Measurements from ENCODE around the gene SFMBT2. TPM values are rescaled to one million over a fixed set of nuclear protein-coding genes. Genes with fewer than 3 reads are reported as not detected.

SFMBT2 gene
- polyA plus RNA-seq, 2 of the 4 experiments (the other 2 are of a cell fraction) = 9.6 to 10.2 TPM

GRCh38 chr10:7338469-7338868, 72.4 kb downstream of the SFMBT2 start:
- TF ChIP-seq POLR2A (IDR thresholded peaks at IDR 0.05; ENCODE audit: low read length) (no peak), HOXA7 (CRISPR knock-in tag; IDR thresholded peaks at IDR 0.05) (no peak), JUN (IDR thresholded peaks at IDR 0.05) (no peak), BHLHE40 (IDR thresholded peaks at IDR 0.05; ENCODE audit: low read depth, low read length) (no peak), HOXB13 (CRISPR knock-in tag; IDR thresholded peaks at IDR 0.05; ENCODE audit: low read depth) (no peak), ZC3H11A (IDR thresholded peaks at IDR 0.05) (no peak), ATOH8 (CRISPR knock-in tag; IDR thresholded peaks at IDR 0.05; ENCODE audit: low read depth) (no peak)
- TF ChIP-seq, protein P1, sequence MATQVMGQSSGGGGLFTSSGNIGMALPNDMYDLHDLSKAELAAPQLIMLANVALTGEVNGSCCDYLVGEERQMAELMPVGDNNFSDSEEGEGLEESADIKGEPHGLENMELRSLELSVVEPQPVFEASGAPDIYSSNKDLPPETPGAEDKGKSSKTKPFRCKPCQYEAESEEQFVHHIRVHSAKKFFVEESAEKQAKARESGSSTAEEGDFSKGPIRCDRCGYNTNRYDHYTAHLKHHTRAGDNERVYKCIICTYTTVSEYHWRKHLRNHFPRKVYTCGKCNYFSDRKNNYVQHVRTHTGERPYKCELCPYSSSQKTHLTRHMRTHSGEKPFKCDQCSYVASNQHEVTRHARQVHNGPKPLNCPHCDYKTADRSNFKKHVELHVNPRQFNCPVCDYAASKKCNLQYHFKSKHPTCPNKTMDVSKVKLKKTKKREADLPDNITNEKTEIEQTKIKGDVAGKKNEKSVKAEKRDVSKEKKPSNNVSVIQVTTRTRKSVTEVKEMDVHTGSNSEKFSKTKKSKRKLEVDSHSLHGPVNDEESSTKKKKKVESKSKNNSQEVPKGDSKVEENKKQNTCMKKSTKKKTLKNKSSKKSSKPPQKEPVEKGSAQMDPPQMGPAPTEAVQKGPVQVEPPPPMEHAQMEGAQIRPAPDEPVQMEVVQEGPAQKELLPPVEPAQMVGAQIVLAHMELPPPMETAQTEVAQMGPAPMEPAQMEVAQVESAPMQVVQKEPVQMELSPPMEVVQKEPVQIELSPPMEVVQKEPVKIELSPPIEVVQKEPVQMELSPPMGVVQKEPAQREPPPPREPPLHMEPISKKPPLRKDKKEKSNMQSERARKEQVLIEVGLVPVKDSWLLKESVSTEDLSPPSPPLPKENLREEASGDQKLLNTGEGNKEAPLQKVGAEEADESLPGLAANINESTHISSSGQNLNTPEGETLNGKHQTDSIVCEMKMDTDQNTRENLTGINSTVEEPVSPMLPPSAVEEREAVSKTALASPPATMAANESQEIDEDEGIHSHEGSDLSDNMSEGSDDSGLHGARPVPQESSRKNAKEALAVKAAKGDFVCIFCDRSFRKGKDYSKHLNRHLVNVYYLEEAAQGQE (IDR thresholded peaks at IDR 0.05) = no peak
- TF ChIP-seq, protein P2, sequence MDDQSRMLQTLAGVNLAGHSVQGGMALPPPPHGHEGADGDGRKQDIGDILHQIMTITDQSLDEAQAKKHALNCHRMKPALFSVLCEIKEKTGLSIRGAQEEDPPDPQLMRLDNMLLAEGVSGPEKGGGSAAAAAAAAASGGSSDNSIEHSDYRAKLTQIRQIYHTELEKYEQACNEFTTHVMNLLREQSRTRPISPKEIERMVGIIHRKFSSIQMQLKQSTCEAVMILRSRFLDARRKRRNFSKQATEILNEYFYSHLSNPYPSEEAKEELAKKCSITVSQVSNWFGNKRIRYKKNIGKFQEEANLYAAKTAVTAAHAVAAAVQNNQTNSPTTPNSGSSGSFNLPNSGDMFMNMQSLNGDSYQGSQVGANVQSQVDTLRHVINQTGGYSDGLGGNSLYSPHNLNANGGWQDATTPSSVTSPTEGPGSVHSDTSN (IDR thresholded peaks at IDR 0.05) = no peak
- peaks cover 16% of the 10 kb centered on the region for H3K4me1 ChIP-seq
- WGBS (ENCODE audit: missing lambda C conversion rate) = 85% methylated on average over 7 of the region's 7 CpGs
- no peak overlapping the region for H3K4me3 ChIP-seq
- H3K27ac ChIP-seq = no peak overlapping the region
- no peak for ATAC-seq
- no peaks in the 10 kb centered on the region for H3K9me3 ChIP-seq
- DNase-seq (ENCODE audit: low read depth in 1 of 2, low spot score in 1 of 2) = no peak
- no peak for FAIRE-seq
- ChIA-PET CTCF (no interaction called here), POLR2A (no interaction called here)
- H3K4me2 ChIP-seq = no peak overlapping the region

DNA sequence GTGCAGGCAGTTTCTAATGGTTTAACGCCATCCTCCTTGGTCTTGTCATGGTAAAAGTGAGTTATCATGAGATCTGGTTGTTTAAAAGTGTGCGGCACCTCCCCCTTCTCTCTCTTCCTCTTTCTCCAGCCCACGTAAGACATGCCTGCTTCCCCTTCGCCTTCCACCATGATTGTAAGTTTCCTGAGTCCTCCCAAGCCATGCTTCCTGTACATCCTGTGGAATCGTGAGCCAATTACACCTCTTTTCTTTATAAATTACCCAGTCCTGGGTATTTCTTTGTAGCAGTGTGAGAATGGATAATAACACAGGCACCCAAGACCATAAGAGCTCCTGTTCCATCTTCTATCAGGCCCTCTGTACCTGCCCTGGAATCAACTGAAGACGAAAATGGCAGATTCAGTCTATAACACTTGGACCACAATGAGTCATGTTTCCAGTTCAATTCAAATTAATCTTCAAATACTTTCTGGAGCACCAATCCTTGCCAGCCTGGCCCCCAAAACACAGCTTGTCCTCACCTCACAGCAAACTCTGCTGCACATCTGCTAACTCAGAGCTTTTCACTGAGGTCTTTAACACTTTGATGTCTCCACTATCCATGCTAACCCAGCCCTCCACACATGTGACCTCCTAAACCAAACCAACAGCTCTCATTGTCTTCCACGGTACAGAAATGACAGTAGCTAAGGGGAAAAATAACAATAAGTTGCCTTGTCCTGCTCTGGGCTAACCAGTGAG, 73.2 kb downstream of the SFMBT2 start:
- DNase-seq (ENCODE audit: low read depth in 1 of 2, low spot score in 1 of 2) = no peak
- peaks cover 16% of the 10 kb centered on the region for H3K4me1 ChIP-seq
- TF ChIP-seq CEBPB (IDR thresholded peaks at IDR 0.05) (no peak), FOXS1 (CRISPR knock-in tag; IDR thresholded peaks at IDR 0.05) (no peak), MAX (IDR thresholded peaks at IDR 0.05) (no peak), EHF (CRISPR knock-in tag; IDR thresholded peaks at IDR 0.05) (no peak), BHLHE40 (IDR thresholded peaks at IDR 0.05; ENCODE audit: low read depth, low read length) (no peak), RNF2 (IDR thresholded peaks at IDR 0.05; ENCODE audit: borderline replicate concordance, low read depth) (no peak), MYC (IDR thresholded peaks at IDR 0.05; ENCODE audit: borderline replicate concordance, low read length) (no peak), POLR2AphosphoS2 (conservative IDR thresholded peaks at IDR 0.05; ENCODE audit: low read length) (no peak), NFE2L2 (conservative IDR thresholded peaks at IDR 0.05; ENCODE audit: low read length) (no peak), RFX5 (IDR thresholded peaks at IDR 0.05) (no peak), ZC3H11A (IDR thresholded peaks at IDR 0.05) (no peak), MAFK (IDR thresholded peaks at IDR 0.05; ENCODE audit: partially characterized antibody) (no peak), RAD21 (conservative IDR thresholded peaks at IDR 0.05 in 1 of 2, IDR thresholded peaks at IDR 0.05 in 1 of 2) (no peak), MAZ (IDR thresholded peaks at IDR 0.05; ENCODE audit: borderline replicate concordance, low read depth, low read length) (no peak), BCL3 (IDR thresholded peaks at IDR 0.05) (no peak), NPAS2 (CRISPR knock-in tag; IDR thresholded peaks at IDR 0.05; ENCODE audit: borderline replicate concordance) (no peak), ATOH8 (CRISPR knock-in tag; IDR thresholded peaks at IDR 0.05; ENCODE audit: low read depth) (no peak)
- ChIA-PET POLR2A (no interaction called here), CTCF (interaction anchor here (0.8 kb wide), 1 partner anchor 30 kb away, joined by 3 read pairs; no protein-coding TSS in a partner anchor)
- no peak overlapping the region for H3K27ac ChIP-seq
- H3K4me3 ChIP-seq = no peak overlapping the region
- no peak overlapping the region for H3K4me2 ChIP-seq
- H3K9me3 ChIP-seq = no peaks in the 10 kb centered on the region
- ATAC-seq = no peak
- no peak for FAIRE-seq
- 91% methylated on average over 7 of the region's 7 CpGs for WGBS (ENCODE audit: missing lambda C conversion rate)
